CD14-positive monocyte (primary cell): ENCODE results near the gene NCOA5. TPM values are rescaled to one million over a fixed set of nuclear protein-coding genes. Genes with fewer than 3 reads are reported as not detected.

Source experiments
- DNase-seq, 3 donors: peaks; one replicate each; pipeline ENCODE4 v3.0.0-alpha.2; 2011 to 2022
- H2AFZ ChIP-seq: 2 replicates; pipeline ENCODE4 v1.6.0; 2012; ENCODE audit warnings: mild to moderate bottlenecking, low read depth, low read length, inconsistent platforms; ENCODE audit not compliant: insufficient read depth, poor library complexity, severe bottlenecking
- H3K27ac ChIP-seq, 2 donors: 1 replicate in 1 of 2; 2 replicates in 1 of 2; pipeline ENCODE4 v1.5.1; 2012 to 2013; ENCODE audit warnings: low read length in 2 of 2, control low read depth in 1 of 2, inconsistent platforms in 1 of 2, low read depth in 1 of 2, mild to moderate bottlenecking in 1 of 2
- H3K27me3 ChIP-seq, 2 donors: one replicate each; pipeline versions ENCODE4 v1.6.0 to v1.6.1; 2011 to 2013; ENCODE audit warnings: low read length in 2 of 2; ENCODE audit not compliant: control insufficient read depth in 2 of 2, insufficient read depth in 2 of 2
- H3K36me3 ChIP-seq, 2 donors: replicated peaks in 1 of 2; 1 replicate in 1 of 2; 2 replicates in 1 of 2; pipeline versions ENCODE4 v1.5.1 to v1.6.1; 2012 to 2013; ENCODE audit warnings: low read length in 2 of 2, control low read depth in 1 of 2, inconsistent platforms in 1 of 2, mild to moderate bottlenecking in 1 of 2; ENCODE audit not compliant: insufficient read depth in 2 of 2, control insufficient read depth in 1 of 2
- H3K4me1 ChIP-seq, 2 donors: 1 replicate in 1 of 2; 2 replicates in 1 of 2; pipeline versions ENCODE4 v1.5.1 to v1.6.1; 2012 to 2013; ENCODE audit warnings: low read length in 2 of 2, control low read depth in 1 of 2, inconsistent platforms in 1 of 2, mild to moderate bottlenecking in 1 of 2, moderate library complexity in 1 of 2; ENCODE audit not compliant: insufficient read depth in 2 of 2, control insufficient read depth in 1 of 2
- H3K4me2 ChIP-seq: replicated peaks from 2 replicates; pipeline ENCODE3; 2012; ENCODE audit warnings: low read length, moderate library complexity, mild to moderate bottlenecking; ENCODE audit not compliant: poor library complexity, severe bottlenecking; ENCODE audit errors: extremely low read depth
- H3K4me3 ChIP-seq, 3 experiments: fragments of 200-600 bp in 1 of 3; sonication (generic) in 1 of 3; replicated peaks in 1 of 3; 1 replicate in 2 of 3; 2 replicates in 1 of 3; pipeline ENCODE4 v1.5.1; 2011 to 2013; ENCODE audit warnings: low read length in 3 of 3, mild to moderate bottlenecking in 3 of 3, control low read depth in 2 of 3, low read depth in 2 of 3, inconsistent platforms in 1 of 3, moderate library complexity in 1 of 3
- H3K79me2 ChIP-seq: 2 replicates; pipeline ENCODE4 v1.6.0; 2012; ENCODE audit warnings: mild to moderate bottlenecking, control low read depth, inconsistent platforms, low read length, moderate library complexity; ENCODE audit not compliant: insufficient read depth
- H3K9ac ChIP-seq: 2 replicates; pipeline ENCODE4 v1.6.0; 2017; ENCODE audit warnings: low read length, mild to moderate bottlenecking; ENCODE audit not compliant: insufficient read depth, poor library complexity, severe bottlenecking
- H3K9me3 ChIP-seq, 2 donors: replicated peaks in 1 of 2; 1 replicate in 1 of 2; 2 replicates in 1 of 2; pipeline versions ENCODE4 v1.5.1 to v1.6.1; 2012 to 2013; ENCODE audit warnings: low read length in 2 of 2, control low read depth in 1 of 2; ENCODE audit not compliant: control insufficient read depth in 1 of 2, insufficient read depth in 1 of 2
- H4K20me1 ChIP-seq: 2 replicates; pipeline ENCODE4 v1.6.0; 2012; ENCODE audit warnings: mild to moderate bottlenecking, low read length, control low read depth, moderate library complexity; ENCODE audit not compliant: insufficient read depth
- H3K27ac Mint-ChIP-seq, 7 donors: one replicate each; pipeline ENCODE4 v1.8.0; 2020; ENCODE audit warnings: mild to moderate bottlenecking in 7 of 7, mixed read lengths in 7 of 7, moderate library complexity in 6 of 7, inconsistent platforms in 2 of 7
- H3K27me3 Mint-ChIP-seq, 3 donors: one replicate each; pipeline ENCODE4 v1.8.0; 2021 to 2022; ENCODE audit warnings: low read depth in 3 of 3, mild to moderate bottlenecking in 3 of 3, mixed read lengths in 3 of 3, moderate library complexity in 3 of 3, inconsistent platforms in 1 of 3
- H3K36me3 Mint-ChIP-seq, 2 donors: one replicate each; pipeline ENCODE4 v1.8.0; 2020; ENCODE audit warnings: mixed read lengths in 2 of 2, inconsistent platforms in 1 of 2, mild to moderate bottlenecking in 1 of 2
- H3K4me1 Mint-ChIP-seq: one replicate; pipeline ENCODE4 v1.8.0; 2020; ENCODE audit warnings: mild to moderate bottlenecking, mixed read lengths
- H3K4me3 Mint-ChIP-seq, 2 donors: one replicate each; pipeline ENCODE4 v1.8.0; 2020; ENCODE audit warnings: mild to moderate bottlenecking in 2 of 2, mixed read lengths in 2 of 2, moderate library complexity in 1 of 2
- H3K9me3 Mint-ChIP-seq, 7 donors: one replicate each; pipeline ENCODE4 v1.8.0; 2020 to 2022; ENCODE audit warnings: mixed read lengths in 7 of 7, mild to moderate bottlenecking in 6 of 7, moderate library complexity in 6 of 7, inconsistent platforms in 2 of 7
- CTCF ChIP-seq: fragments of 200-600 bp; IDR thresholded peaks from one replicate; pipeline ENCODE4 v1.8.0; 2022; ENCODE audit warnings: antibody characterized with exemption, mild to moderate bottlenecking
- WGBS: methylation state at CpG from one replicate; pipeline ENCODE4 v1.1.5; 2013; ENCODE audit warnings: missing lambda C conversion rate; ENCODE audit not compliant: insufficient coverage; 5-methylcytosine and 5-hydroxymethylcytosine counted together
- intact Hi-C, 2 donors: fragments of 100-400 bp; cut with micrococcal nuclease; formaldehyde crosslinking; loops; one replicate each; pipeline versions ENCODE4 v1.15.0 to v1.15.1; 2023
- polyA plus RNA-seq, 3 donors: library from polyadenylated mRNA; depleted of rRNA in 1 of 3; unstranded in 2 of 3; stranded (reverse) in 1 of 3; fragments of 300-500 nt in 2 of 3; fragments of >200 nt in 1 of 3; fragmentation: Illumina TruSeq in 2 of 3; gene quantifications; 1 replicate in 2 of 3; 2 replicates in 1 of 3; pipeline ENCODE4 v1.2.3, GENCODE V29; 2012 to 2021

Gene NCOA5
- polyA plus RNA-seq, 3 donors, result 4.5 to 10.2 (median 6.0) TPM

GRCh38 chr20:46132705-46133120, 43.0 kb upstream of the NCOA5 start:
- peaks cover 4% of the 10 kb centered on the region for H3K4me1 Mint-ChIP-seq
- peaks cover 27 to 42% (median 31%) of the 10 kb centered on the region in 3 donors for H3K27me3 Mint-ChIP-seq
- WGBS, result 10% methylated on average over 16 of the region's 17 CpGs
- no peak overlapping the region for H3K4me3 Mint-ChIP-seq
- H2AFZ ChIP-seq, result no peak overlapping the region
- H3K9ac ChIP-seq, result no peak overlapping the region
- H3K4me2 ChIP-seq, result no peak overlapping the region
- no peaks in the 10 kb centered on the region for H3K36me3 ChIP-seq
- intact Hi-C loops, result loop anchor here (2.0 to 10.0 kb wide), 4 partner anchors 195 to 552 kb away; partner anchors contain the start of gene TP53RK (in 1 of the 2)
- H3K27ac Mint-ChIP-seq, result no peak overlapping the region
- H3K27me3 ChIP-seq, result peaks cover 0 to 7% of the 10 kb centered on the region in 2 donors
- peaks cover 6% of the 10 kb centered on the region for H4K20me1 ChIP-seq
- H3K36me3 Mint-ChIP-seq, result peaks cover 0 to 3% of the 10 kb centered on the region in 2 donors
- H3K4me3 ChIP-seq, result no peak overlapping the region
- H3K9me3 ChIP-seq, result no peaks in the 10 kb centered on the region
- no peaks in the 10 kb centered on the region for H3K4me1 ChIP-seq
- H3K9me3 Mint-ChIP-seq, result peaks cover 0 to 2% (median 0%) of the 10 kb centered on the region in 7 donors
- no peak overlapping the region for H3K27ac ChIP-seq
- no peaks in the 10 kb centered on the region for H3K79me2 ChIP-seq
- TF ChIP-seq CTCF, result peak; percentile 78
- peak; percentile 44 to 58 (median 45) for DNase-seq

GRCh38 chr20:46131396-46131795, 41.6 kb upstream of the NCOA5 start:
- Histone ChIP-seq H3K9ac (no peak overlapping the region), H3K27ac (no peak overlapping the region), H4K20me1 (peaks cover 6% of the 10 kb centered on the region), H2AFZ (no peak overlapping the region), H3K4me2 (no peak overlapping the region), H3K27me3 (peaks cover 0 to 7% of the 10 kb centered on the region in 2 donors), H3K9me3 (no peaks in the 10 kb centered on the region), H3K4me3 (no peak overlapping the region), H3K79me2 (no peaks in the 10 kb centered on the region), H3K36me3 (no peaks in the 10 kb centered on the region), H3K4me1 (no peaks in the 10 kb centered on the region)
- intact Hi-C loops, result loop anchor here (5.0 to 10.0 kb wide), 3 partner anchors 196 to 553 kb away; partner anchors contain the start of gene TP53RK (in 1 of the 2)
- Mint-ChIP-seq H3K9me3 (peaks cover 0 to 2% (median 0%) of the 10 kb centered on the region in 7 donors), H3K27ac (peak overlapping the region in 1 of 7 donors; percentile 42), H3K27me3 (peaks cover 30 to 44% (median 33%) of the 10 kb centered on the region in 3 donors), H3K36me3 (peaks cover 0 to 8% of the 10 kb centered on the region in 2 donors), H3K4me3 (no peak overlapping the region), H3K4me1 (peaks cover 4% of the 10 kb centered on the region)
- no peak for TF ChIP-seq CTCF
- no peak for DNase-seq
- WGBS, result 63% methylated on average over 1 of the region's 6 CpGs
